Measurements from ENCODE around the gene PPP1CB. TPM values are rescaled to one million over a fixed set of nuclear protein-coding genes. Genes with fewer than 3 reads are reported as not detected.

PPP1CB gene
- total RNA-seq, 1 donor from 2014 or later: 570 TPM

Other genes starting within 250 kb of the PPP1CB start
- gene SPDYA, start 59.0 kb downstream of the PPP1CB start, total RNA-seq: 0.69 and 3.5 TPM in 2 replicates
- gene TRMT61B, start 118.5 kb downstream of the PPP1CB start, total RNA-seq: 13.4 and 23.8 TPM in 2 replicates
- 93.1 and 107 TPM in 2 replicates for gene WDR43, start 142.8 kb downstream of the PPP1CB start, total RNA-seq
- not detected in 2 replicates for gene TOGARAM2, start 229.5 kb downstream of the PPP1CB start, total RNA-seq